ENCODE results near the gene PDCD10.

PDCD10 gene

GRCh38 chr3:167735233-167736138 is 794 bp upstream of the PDCD10 start, which contains the start of gene SERPINI1:
Gene SERPINI1, plus strand, starts transcription at chr3:167735721. Its CDS starts 53,408 bp downstream, at chr3:167789129.
- H3K4me1 ChIP-seq (ENCODE audit: insufficient read depth, insufficient read length), result no peaks in the 10 kb centered on the region
- TF ChIP-seq ZNF274 (IDR thresholded peaks at IDR 0.05; ENCODE audit: low read depth, low read length), result no peak
- no peak for TF ChIP-seq YY1 (IDR thresholded peaks at IDR 0.05; ENCODE audit: insufficient read depth, insufficient read length)
- no peak for TF ChIP-seq SUZ12 (IDR thresholded peaks at IDR 0.05; ENCODE audit: extremely low read depth, insufficient read depth, insufficient read length)
- H3K9ac ChIP-seq (ENCODE audit: insufficient read length, low read depth), result peak within 1 kb of the TSS; percentile 98
- peaks cover 5% of the 10 kb centered on the region for H3K27me3 ChIP-seq (ENCODE audit: insufficient read depth, insufficient read length)
- peak; percentile 90 for DNase-seq (ENCODE audit: low read depth, low spot score)
- H3K36me3 ChIP-seq (ENCODE audit: insufficient read depth, insufficient read length, low read length), result peaks cover 12% of the 10 kb centered on the region
- no peaks in the 10 kb centered on the region for H3K9me3 ChIP-seq (ENCODE audit: insufficient read depth, low read length)
- peak within 1 kb of the TSS; percentile 93 for H3K4me3 ChIP-seq (ENCODE audit: insufficient read length, low read depth)

GRCh38 chr3:167733961-167734497 is 663 bp downstream of the PDCD10 start:
- peak overlapping the region; percentile 98 for H3K9ac ChIP-seq (ENCODE audit: insufficient read length, low read depth)
- TF ChIP-seq ZNF274 (IDR thresholded peaks at IDR 0.05; ENCODE audit: low read depth, low read length), result no peak
- no peak for TF ChIP-seq YY1 (IDR thresholded peaks at IDR 0.05; ENCODE audit: insufficient read depth, insufficient read length)
- TF ChIP-seq SUZ12 (IDR thresholded peaks at IDR 0.05; ENCODE audit: extremely low read depth, insufficient read depth, insufficient read length), result no peak
- DNase-seq (ENCODE audit: low read depth, low spot score), result no peak
- H3K4me3 ChIP-seq (ENCODE audit: insufficient read length, low read depth), result peak overlapping the region; percentile 93
- H3K27me3 ChIP-seq (ENCODE audit: insufficient read depth, insufficient read length), result peaks cover 5% of the 10 kb centered on the region
- H3K36me3 ChIP-seq (ENCODE audit: insufficient read depth, insufficient read length, low read length), result peaks cover 12% of the 10 kb centered on the region
- no peaks in the 10 kb centered on the region for H3K4me1 ChIP-seq (ENCODE audit: insufficient read depth, insufficient read length)
- no peaks in the 10 kb centered on the region for H3K9me3 ChIP-seq (ENCODE audit: insufficient read depth, low read length)

GRCh38 chr3:167732313-167733065 is 2.2 kb downstream of the PDCD10 start:
- H3K4me3 ChIP-seq (ENCODE audit: insufficient read length, low read depth), result no peak overlapping the region

GRCh38 chr3:167731393-167731792 is 3.3 kb downstream of the PDCD10 start:
- DNase-seq (ENCODE audit: low read depth, low spot score), result no peak
- Histone ChIP-seq H3K4me3 (ENCODE audit: insufficient read length, low read depth) (no peak overlapping the region), H3K9me3 (ENCODE audit: insufficient read depth, low read length) (no peaks in the 10 kb centered on the region), H3K36me3 (ENCODE audit: insufficient read depth, insufficient read length, low read length) (peaks cover 12% of the 10 kb centered on the region), H3K9ac (ENCODE audit: insufficient read length, low read depth) (no peak overlapping the region), H3K4me1 (ENCODE audit: insufficient read depth, insufficient read length) (no peaks in the 10 kb centered on the region), H3K27me3 (ENCODE audit: insufficient read depth, insufficient read length) (peaks cover 3% of the 10 kb centered on the region)
- TF ChIP-seq YY1 (IDR thresholded peaks at IDR 0.05; ENCODE audit: insufficient read depth, insufficient read length) (no peak), SUZ12 (IDR thresholded peaks at IDR 0.05; ENCODE audit: extremely low read depth, insufficient read depth, insufficient read length) (no peak), ZNF274 (IDR thresholded peaks at IDR 0.05; ENCODE audit: low read depth, low read length) (no peak)

More at GRCh38 chr3:167732313-167733065, 2.2 kb downstream of the PDCD10 start:
- Histone ChIP-seq H3K4me1 (ENCODE audit: insufficient read depth, insufficient read length) (no peaks in the 10 kb centered on the region), H3K9ac (ENCODE audit: insufficient read length, low read depth) (no peak overlapping the region), H3K9me3 (ENCODE audit: insufficient read depth, low read length) (no peaks in the 10 kb centered on the region), H3K36me3 (ENCODE audit: insufficient read depth, insufficient read length, low read length) (peaks cover 12% of the 10 kb centered on the region), H3K27me3 (ENCODE audit: insufficient read depth, insufficient read length) (peaks cover 5% of the 10 kb centered on the region)
- no peak for DNase-seq (ENCODE audit: low read depth, low spot score)
- TF ChIP-seq YY1 (IDR thresholded peaks at IDR 0.05; ENCODE audit: insufficient read depth, insufficient read length) (no peak), SUZ12 (IDR thresholded peaks at IDR 0.05; ENCODE audit: extremely low read depth, insufficient read depth, insufficient read length) (no peak), ZNF274 (IDR thresholded peaks at IDR 0.05; ENCODE audit: low read depth, low read length) (no peak)

GRCh38 chr3:167729591-167729990 is 5.1 kb downstream of the PDCD10 start:
- no peaks in the 10 kb centered on the region for H3K4me1 ChIP-seq (ENCODE audit: insufficient read depth, insufficient read length)
- no peak for TF ChIP-seq YY1 (IDR thresholded peaks at IDR 0.05; ENCODE audit: insufficient read depth, insufficient read length)
- TF ChIP-seq SUZ12 (IDR thresholded peaks at IDR 0.05; ENCODE audit: extremely low read depth, insufficient read depth, insufficient read length), result no peak
- no peak for TF ChIP-seq ZNF274 (IDR thresholded peaks at IDR 0.05; ENCODE audit: low read depth, low read length)

GRCh38 chr3:167728632-167729323 is 5.9 kb downstream of the PDCD10 start:
- Histone ChIP-seq H3K4me3 (ENCODE audit: insufficient read length, low read depth) (no peak overlapping the region), H3K4me1 (ENCODE audit: insufficient read depth, insufficient read length) (no peaks in the 10 kb centered on the region), H3K9me3 (ENCODE audit: insufficient read depth, low read length) (no peaks in the 10 kb centered on the region), H3K36me3 (ENCODE audit: insufficient read depth, insufficient read length, low read length) (peaks cover 12% of the 10 kb centered on the region), H3K27me3 (ENCODE audit: insufficient read depth, insufficient read length) (no peaks in the 10 kb centered on the region), H3K9ac (ENCODE audit: insufficient read length, low read depth) (no peak overlapping the region)
- no peak for TF ChIP-seq YY1 (IDR thresholded peaks at IDR 0.05; ENCODE audit: insufficient read depth, insufficient read length)
- no peak for TF ChIP-seq SUZ12 (IDR thresholded peaks at IDR 0.05; ENCODE audit: extremely low read depth, insufficient read depth, insufficient read length)
- no peak for TF ChIP-seq ZNF274 (IDR thresholded peaks at IDR 0.05; ENCODE audit: low read depth, low read length)
- no peak for DNase-seq (ENCODE audit: low read depth, low spot score)

More at GRCh38 chr3:167729591-167729990, 5.1 kb downstream of the PDCD10 start:
- Histone ChIP-seq H3K4me3 (ENCODE audit: insufficient read length, low read depth) (no peak overlapping the region), H3K36me3 (ENCODE audit: insufficient read depth, insufficient read length, low read length) (peaks cover 12% of the 10 kb centered on the region), H3K27me3 (ENCODE audit: insufficient read depth, insufficient read length) (no peaks in the 10 kb centered on the region), H3K9me3 (ENCODE audit: insufficient read depth, low read length) (no peaks in the 10 kb centered on the region), H3K9ac (ENCODE audit: insufficient read length, low read depth) (no peak overlapping the region)
- no peak for DNase-seq (ENCODE audit: low read depth, low spot score)

Measured in NT2/D1 (cell line).